ENCODE data around the gene TCERG1L.

Gene TCERG1L

GRCh38 chr10:131233611-131234258 lies 77.8 kb downstream of the TCERG1L start:
- WGBS = 75% methylated on average over 6 of the region's 7 CpGs
- H4K91ac ChIP-seq (ENCODE audit: low read length) = no peak overlapping the region
- no peaks in the 10 kb centered on the region for H3K36me3 ChIP-seq (ENCODE audit: control insufficient read depth in 1 of 2, insufficient read depth in 2 of 2, low read depth in 1 of 2, low read length in 2 of 2)
- H2BK15ac ChIP-seq (ENCODE audit: low read depth, poor library complexity, severe bottlenecking) = no peak overlapping the region
- no peak overlapping the region for H3K9ac ChIP-seq (ENCODE audit: low read length)
- no peaks in the 10 kb centered on the region for H3K79me1 ChIP-seq (replicated peaks; ENCODE audit: low read length, poor library complexity, severe bottlenecking)
- H2BK12ac ChIP-seq (ENCODE audit: low read length in 2 of 2) = no peak overlapping the region
- no peak overlapping the region for H3K23ac ChIP-seq (ENCODE audit: low read length in 2 of 2)
- no peak overlapping the region for H3K27ac ChIP-seq (ENCODE audit: low read length, poor library complexity, severe bottlenecking)
- DNase-seq = no peak
- H2AK5ac ChIP-seq (ENCODE audit: low read length, severe bottlenecking) = no peak overlapping the region
- no peaks in the 10 kb centered on the region for H3K9me3 ChIP-seq (ENCODE audit: control insufficient read depth, low read length)
- no peaks in the 10 kb centered on the region for H3K4me1 ChIP-seq (ENCODE audit: control insufficient read depth, insufficient read depth, low read depth, low read length)
- H3K4me3 ChIP-seq (ENCODE audit: insufficient read depth in 1 of 2, low read depth in 1 of 2, low read length in 2 of 2) = no peak overlapping the region
- H2BK120ac ChIP-seq (ENCODE audit: low read depth, low read length) = no peak overlapping the region
- H2AFZ ChIP-seq (ENCODE audit: low read depth, low read length) = no peak overlapping the region
- no peak overlapping the region for H3K4ac ChIP-seq (ENCODE audit: low read depth in 1 of 2, low read length in 2 of 2)
- no peak overlapping the region for H3K14ac ChIP-seq (ENCODE audit: low read length in 2 of 2)
- no peak overlapping the region for H4K8ac ChIP-seq (ENCODE audit: low read length)
- no peak overlapping the region for H3K4me2 ChIP-seq (ENCODE audit: low read length, poor library complexity, severe bottlenecking)
- H3K27me3 ChIP-seq (ENCODE audit: control insufficient read depth in 1 of 2, insufficient read depth in 1 of 2, low read length in 2 of 2) = no peaks in the 10 kb centered on the region
- H2BK5ac ChIP-seq (ENCODE audit: low read depth, low read length, poor library complexity, severe bottlenecking) = no peak overlapping the region
- H3K18ac ChIP-seq (ENCODE audit: low read depth in 1 of 2, low read length in 2 of 2) = no peak overlapping the region

- WGBS = 82% methylated on average over 15 of the region's 15 CpGs
These were observed 79.5 kb downstream of the TCERG1L start for GRCh38 chr10:131231965-131232541.

DNA sequence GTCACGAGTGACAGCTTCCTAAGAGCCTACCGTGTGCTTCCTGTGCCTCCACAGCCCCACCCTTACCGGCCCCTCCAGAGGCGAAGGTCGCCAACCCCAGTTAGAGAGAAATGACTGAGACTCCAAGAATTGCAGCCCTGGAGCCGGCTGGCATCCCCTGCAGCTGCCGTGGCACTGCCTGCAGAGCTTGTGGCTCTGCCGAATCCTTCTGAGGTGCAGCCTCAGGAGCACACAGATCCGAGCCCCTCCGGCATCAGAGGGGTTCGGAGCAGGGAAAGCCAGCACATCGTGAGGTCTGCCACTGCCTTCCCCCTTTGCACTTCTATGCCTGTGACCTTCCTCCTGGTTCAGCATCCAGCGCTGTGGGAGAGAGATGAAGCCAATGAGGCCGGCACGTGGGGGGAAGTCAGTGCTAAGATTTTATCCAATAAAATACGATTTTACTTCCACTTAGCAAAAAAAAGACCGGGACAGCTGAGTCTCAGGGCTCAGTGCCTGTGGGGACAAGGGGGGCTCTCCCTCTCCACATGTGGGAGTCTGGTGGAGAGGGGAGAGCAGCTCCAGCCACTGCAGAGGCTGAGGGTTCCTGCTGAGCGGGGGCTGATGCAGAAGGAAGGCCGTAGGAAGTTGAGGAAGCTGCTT lies 80.1 kb downstream of the TCERG1L start:
- no peak overlapping the region for H4K8ac ChIP-seq (ENCODE audit: low read length)
- no peaks in the 10 kb centered on the region for H3K36me3 ChIP-seq (ENCODE audit: control insufficient read depth in 1 of 2, insufficient read depth in 2 of 2, low read depth in 1 of 2, low read length in 2 of 2)
- no peak overlapping the region for H2BK5ac ChIP-seq (ENCODE audit: low read depth, low read length, poor library complexity, severe bottlenecking)
- H3K27me3 ChIP-seq (ENCODE audit: control insufficient read depth in 1 of 2, insufficient read depth in 1 of 2, low read length in 2 of 2) = no peaks in the 10 kb centered on the region
- H3K9ac ChIP-seq (ENCODE audit: low read length) = no peak overlapping the region
- no peak overlapping the region for H3K27ac ChIP-seq (ENCODE audit: low read length, poor library complexity, severe bottlenecking)
- no peak overlapping the region for H4K91ac ChIP-seq (ENCODE audit: low read length)
- H2AFZ ChIP-seq (ENCODE audit: low read depth, low read length) = no peak overlapping the region
- H3K4me3 ChIP-seq (ENCODE audit: insufficient read depth in 1 of 2, low read depth in 1 of 2, low read length in 2 of 2) = no peak overlapping the region
- H2AK5ac ChIP-seq (ENCODE audit: low read length, severe bottlenecking) = no peak overlapping the region
- no peak overlapping the region for H3K14ac ChIP-seq (ENCODE audit: low read length in 2 of 2)
- H3K4me2 ChIP-seq (ENCODE audit: low read length, poor library complexity, severe bottlenecking) = no peak overlapping the region
- H3K79me1 ChIP-seq (replicated peaks; ENCODE audit: low read length, poor library complexity, severe bottlenecking) = no peaks in the 10 kb centered on the region
- no peaks in the 10 kb centered on the region for H3K9me3 ChIP-seq (ENCODE audit: control insufficient read depth, low read length)
- no peak overlapping the region for H3K23ac ChIP-seq (ENCODE audit: low read length in 2 of 2)
- H3K4me1 ChIP-seq (ENCODE audit: control insufficient read depth, insufficient read depth, low read depth, low read length) = no peaks in the 10 kb centered on the region
- no peak overlapping the region for H2BK12ac ChIP-seq (ENCODE audit: low read length in 2 of 2)
- H2BK15ac ChIP-seq (ENCODE audit: low read depth, poor library complexity, severe bottlenecking) = no peak overlapping the region
- no peak overlapping the region for H3K18ac ChIP-seq (ENCODE audit: low read depth in 1 of 2, low read length in 2 of 2)
- H2BK120ac ChIP-seq (ENCODE audit: low read depth, low read length) = no peak overlapping the region
- DNase-seq = no peak
- WGBS = 75% methylated on average over 16 of the region's 19 CpGs
- H3K4ac ChIP-seq (ENCODE audit: low read depth in 1 of 2, low read length in 2 of 2) = no peak overlapping the region

More at GRCh38 chr10:131231965-131232541, 79.5 kb downstream of the TCERG1L start:
- no peaks in the 10 kb centered on the region for H3K9me3 ChIP-seq (ENCODE audit: control insufficient read depth, low read length)
- H2BK12ac ChIP-seq (ENCODE audit: low read length in 2 of 2) = no peak overlapping the region
- H3K4me2 ChIP-seq (ENCODE audit: low read length, poor library complexity, severe bottlenecking) = no peak overlapping the region
- no peak overlapping the region for H2BK15ac ChIP-seq (ENCODE audit: low read depth, poor library complexity, severe bottlenecking)
- H2AFZ ChIP-seq (ENCODE audit: low read depth, low read length) = no peak overlapping the region
- no peak overlapping the region for H4K91ac ChIP-seq (ENCODE audit: low read length)
- H3K27ac ChIP-seq (ENCODE audit: low read length, poor library complexity, severe bottlenecking) = no peak overlapping the region
- H3K4me3 ChIP-seq (ENCODE audit: insufficient read depth in 1 of 2, low read depth in 1 of 2, low read length in 2 of 2) = no peak overlapping the region
- H2BK5ac ChIP-seq (ENCODE audit: low read depth, low read length, poor library complexity, severe bottlenecking) = no peak overlapping the region
- H2BK120ac ChIP-seq (ENCODE audit: low read depth, low read length) = no peak overlapping the region
- H3K14ac ChIP-seq (ENCODE audit: low read length in 2 of 2) = no peak overlapping the region
- no peak overlapping the region for H3K4ac ChIP-seq (ENCODE audit: low read depth in 1 of 2, low read length in 2 of 2)
- DNase-seq = no peak
- no peaks in the 10 kb centered on the region for H3K79me1 ChIP-seq (replicated peaks; ENCODE audit: low read length, poor library complexity, severe bottlenecking)
- H4K8ac ChIP-seq (ENCODE audit: low read length) = no peak overlapping the region
- no peak overlapping the region for H3K9ac ChIP-seq (ENCODE audit: low read length)
- H3K18ac ChIP-seq (ENCODE audit: low read depth in 1 of 2, low read length in 2 of 2) = no peak overlapping the region
- H3K27me3 ChIP-seq (ENCODE audit: control insufficient read depth in 1 of 2, insufficient read depth in 1 of 2, low read length in 2 of 2) = no peaks in the 10 kb centered on the region
- no peak overlapping the region for H3K23ac ChIP-seq (ENCODE audit: low read length in 2 of 2)
- H2AK5ac ChIP-seq (ENCODE audit: low read length, severe bottlenecking) = no peak overlapping the region
- no peaks in the 10 kb centered on the region for H3K4me1 ChIP-seq (ENCODE audit: control insufficient read depth, insufficient read depth, low read depth, low read length)
- H3K36me3 ChIP-seq (ENCODE audit: control insufficient read depth in 1 of 2, insufficient read depth in 2 of 2, low read depth in 1 of 2, low read length in 2 of 2) = no peaks in the 10 kb centered on the region

- Histone ChIP-seq H3K27ac (ENCODE audit: low read length, poor library complexity, severe bottlenecking) (no peak overlapping the region), H2BK15ac (ENCODE audit: low read depth, poor library complexity, severe bottlenecking) (no peak overlapping the region), H2BK120ac (ENCODE audit: low read depth, low read length) (no peak overlapping the region), H3K4me1 (ENCODE audit: control insufficient read depth, insufficient read depth, low read depth, low read length) (no peaks in the 10 kb centered on the region), H3K4me3 (ENCODE audit: insufficient read depth in 1 of 2, low read depth in 1 of 2, low read length in 2 of 2) (no peak overlapping the region), H4K8ac (ENCODE audit: low read length) (no peak overlapping the region), H3K27me3 (ENCODE audit: control insufficient read depth in 1 of 2, insufficient read depth in 1 of 2, low read length in 2 of 2) (no peaks in the 10 kb centered on the region), H3K79me1 (replicated peaks; ENCODE audit: low read length, poor library complexity, severe bottlenecking) (no peaks in the 10 kb centered on the region), H3K9ac (ENCODE audit: low read length) (no peak overlapping the region), H3K9me3 (ENCODE audit: control insufficient read depth, low read length) (no peaks in the 10 kb centered on the region), H2AFZ (ENCODE audit: low read depth, low read length) (no peak overlapping the region), H2BK5ac (ENCODE audit: low read depth, low read length, poor library complexity, severe bottlenecking) (no peak overlapping the region), H2BK12ac (ENCODE audit: low read length in 2 of 2) (no peak overlapping the region), H3K4me2 (ENCODE audit: low read length, poor library complexity, severe bottlenecking) (no peak overlapping the region), H3K36me3 (ENCODE audit: control insufficient read depth in 1 of 2, insufficient read depth in 2 of 2, low read depth in 1 of 2, low read length in 2 of 2) (no peaks in the 10 kb centered on the region), H3K18ac (ENCODE audit: low read depth in 1 of 2, low read length in 2 of 2) (no peak overlapping the region), H3K23ac (ENCODE audit: low read length in 2 of 2) (no peak overlapping the region), H4K91ac (ENCODE audit: low read length) (no peak overlapping the region), H3K14ac (ENCODE audit: low read length in 2 of 2) (no peak overlapping the region), H3K4ac (ENCODE audit: low read depth in 1 of 2, low read length in 2 of 2) (no peak overlapping the region), H2AK5ac (ENCODE audit: low read length, severe bottlenecking) (no peak overlapping the region)
- DNase-seq = no peak
- 85% methylated on average over 15 of the region's 15 CpGs for WGBS
These were observed 80.7 kb downstream of the TCERG1L start for GRCh38 chr10:131230641-131231322.

All from mesenchymal stem cell (in vitro differentiated cells and primary cell).